Kidney (tissue), 14 donors: ENCODE measurements around the gene ARHGAP23. TPM values are rescaled to one million over a fixed set of nuclear protein-coding genes. Genes with fewer than 3 reads are reported as not detected.

Source experiments
- DNase-seq, 5 donors: peaks; one replicate each; pipeline ENCODE4 v3.0.0-alpha.2; 2013 to 2020
- FAIRE-seq: peaks from 2 replicates; lab custom pipeline; 2012; peaks lifted over from hg19 to GRCh38; lab: Jason Lieb, UNC
- H3K27ac ChIP-seq, 2 donors: one replicate each; pipeline ENCODE4 v1.7.0; 2013; ENCODE audit warnings: low read depth in 2 of 2, low read length in 2 of 2, inconsistent platforms in 1 of 2
- H3K27me3 ChIP-seq: one replicate; pipeline ENCODE4 v1.7.1; 2013; ENCODE audit warnings: low read length, inconsistent platforms; ENCODE audit not compliant: control insufficient read depth, insufficient read depth
- H3K36me3 ChIP-seq, 3 donors: one replicate each; pipeline versions ENCODE4 v1.7.0 to v1.7.1; 2013; ENCODE audit warnings: low read length in 3 of 3, control low read depth in 1 of 3, inconsistent platforms in 1 of 3; ENCODE audit not compliant: insufficient read depth in 3 of 3, control insufficient read depth in 2 of 3
- H3K4me1 ChIP-seq, 3 donors: one replicate each; pipeline versions ENCODE4 v1.7.0 to v1.7.1; 2013; ENCODE audit warnings: low read length in 3 of 3, inconsistent platforms in 1 of 3, low read depth in 1 of 3; ENCODE audit not compliant: control insufficient read depth in 2 of 3, insufficient read depth in 2 of 3
- H3K4me3 ChIP-seq, 3 donors: one replicate each; pipeline versions ENCODE4 v1.7.0 to v1.8.1; 2013; ENCODE audit warnings: low read length in 3 of 3, control low read depth in 1 of 3, inconsistent platforms in 1 of 3
- H3K9ac ChIP-seq, 3 donors: one replicate each; pipeline versions ENCODE4 v1.7.0 to v1.7.1; 2013; ENCODE audit warnings: low read length in 3 of 3, control low read depth in 1 of 3, inconsistent platforms in 1 of 3
- H3K9me3 ChIP-seq, 3 donors: one replicate each; pipeline versions ENCODE4 v1.7.0 to v1.7.1; 2013; ENCODE audit warnings: low read length in 3 of 3, control low read depth in 1 of 3, inconsistent platforms in 1 of 3; ENCODE audit not compliant: control insufficient read depth in 2 of 3, insufficient read depth in 1 of 3
- intact Hi-C: fragments of 100-400 bp; cut with DNase I; formaldehyde crosslinking; loops from one replicate; pipeline ENCODE4 v1.11.1; 2022
- polyA plus RNA-seq: library from polyadenylated mRNA; stranded (reverse); fragments of 350-450 nt; fragmentation: Illumina TruSeq; extraction: RNeasy Lipid Tissue Mini Kit (QIAGEN cat#74804); gene quantifications from one replicate; pipeline ENCODE4 v1.2.3, GENCODE V29; 2014; ENCODE audit warnings: low read depth, low replicate concordance; ENCODE audit not compliant: insufficient read depth
- total RNA-seq: library from RNA; stranded (reverse); fragmentation: NEBNext Ultra II Directional; extraction: Animal tissue kit (Norgen Biotek cat#: 25700); gene quantifications from one replicate; pipeline ENCODE4 v1.2.1, GENCODE V29; 2021
- TF ChIP-seq, protein P1 (sequence below): IDR thresholded peaks from 3 replicates; pipeline ENCODE4 v1.5.1; 2012; ENCODE audit warnings: mild to moderate bottlenecking, moderate library complexity, borderline replicate concordance; ENCODE audit not compliant: insufficient read depth; ENCODE audit errors: extremely low read depth
- donor health status: control.
- donor health status: control.
- donor health status: control.
- donor health status: control.
- donor health status: control.
- donor health status: DM: yes; HTN: yes; CAD: no.
- donor health status: Normal renal cell carcinoma (clear cell type).

ARHGAP23 gene
- total and polyA plus RNA-seq, 2 donors from 2014 or later: 7.6 to 53.8 TPM

DNA sequence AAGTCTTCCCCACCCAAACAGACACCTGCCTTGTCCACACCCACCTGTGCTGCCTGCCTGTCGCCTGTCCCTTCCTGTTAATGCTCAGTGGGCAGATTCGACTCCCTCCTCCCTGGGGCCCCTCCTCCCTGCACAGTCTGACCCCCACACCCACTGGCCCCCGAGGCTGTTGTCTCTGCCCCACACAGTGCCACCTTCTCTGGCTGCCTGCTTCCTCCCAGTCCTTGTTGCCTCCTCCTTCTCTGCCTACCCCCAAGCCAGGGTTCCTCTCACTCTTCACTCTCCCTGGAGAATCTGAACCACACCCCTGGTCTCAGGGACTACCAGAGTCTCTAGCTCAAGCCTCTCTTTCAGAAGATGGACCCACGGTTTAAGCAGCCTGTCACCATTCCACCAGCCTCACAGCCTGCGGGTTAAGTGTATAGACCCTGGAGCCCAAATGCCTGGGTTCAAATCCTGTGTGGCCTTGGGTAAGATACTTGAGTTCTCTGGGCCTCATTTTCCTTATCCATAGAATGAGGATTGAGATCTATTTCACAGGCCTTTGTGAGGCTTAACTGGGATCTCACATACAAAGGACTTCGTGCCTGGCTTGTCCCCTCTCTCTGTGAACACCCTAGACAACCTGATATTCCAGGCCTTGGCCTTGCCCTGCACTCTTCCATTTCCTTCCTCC lies 3.8 kb upstream of the ARHGAP23 start:
- no peaks in the 10 kb centered on the region for H3K9me3 ChIP-seq
- H3K4me1 ChIP-seq: peaks cover 0 to 10% (median 0%) of the 10 kb centered on the region in 3 donors
- DNase-seq (no peak), FAIRE-seq (no peak)
- no peak overlapping the region for H3K4me3 ChIP-seq
- H3K27ac ChIP-seq: peak overlapping the region in 1 of 2 donors; percentile 33
- TF ChIP-seq, protein P1, sequence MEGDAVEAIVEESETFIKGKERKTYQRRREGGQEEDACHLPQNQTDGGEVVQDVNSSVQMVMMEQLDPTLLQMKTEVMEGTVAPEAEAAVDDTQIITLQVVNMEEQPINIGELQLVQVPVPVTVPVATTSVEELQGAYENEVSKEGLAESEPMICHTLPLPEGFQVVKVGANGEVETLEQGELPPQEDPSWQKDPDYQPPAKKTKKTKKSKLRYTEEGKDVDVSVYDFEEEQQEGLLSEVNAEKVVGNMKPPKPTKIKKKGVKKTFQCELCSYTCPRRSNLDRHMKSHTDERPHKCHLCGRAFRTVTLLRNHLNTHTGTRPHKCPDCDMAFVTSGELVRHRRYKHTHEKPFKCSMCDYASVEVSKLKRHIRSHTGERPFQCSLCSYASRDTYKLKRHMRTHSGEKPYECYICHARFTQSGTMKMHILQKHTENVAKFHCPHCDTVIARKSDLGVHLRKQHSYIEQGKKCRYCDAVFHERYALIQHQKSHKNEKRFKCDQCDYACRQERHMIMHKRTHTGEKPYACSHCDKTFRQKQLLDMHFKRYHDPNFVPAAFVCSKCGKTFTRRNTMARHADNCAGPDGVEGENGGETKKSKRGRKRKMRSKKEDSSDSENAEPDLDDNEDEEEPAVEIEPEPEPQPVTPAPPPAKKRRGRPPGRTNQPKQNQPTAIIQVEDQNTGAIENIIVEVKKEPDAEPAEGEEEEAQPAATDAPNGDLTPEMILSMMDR: no peak
- no peak overlapping the region for H3K9ac ChIP-seq
- intact Hi-C loops: no loop called here
- no peaks in the 10 kb centered on the region for H3K36me3 ChIP-seq
- H3K27me3 ChIP-seq: no peaks in the 10 kb centered on the region

DNA sequence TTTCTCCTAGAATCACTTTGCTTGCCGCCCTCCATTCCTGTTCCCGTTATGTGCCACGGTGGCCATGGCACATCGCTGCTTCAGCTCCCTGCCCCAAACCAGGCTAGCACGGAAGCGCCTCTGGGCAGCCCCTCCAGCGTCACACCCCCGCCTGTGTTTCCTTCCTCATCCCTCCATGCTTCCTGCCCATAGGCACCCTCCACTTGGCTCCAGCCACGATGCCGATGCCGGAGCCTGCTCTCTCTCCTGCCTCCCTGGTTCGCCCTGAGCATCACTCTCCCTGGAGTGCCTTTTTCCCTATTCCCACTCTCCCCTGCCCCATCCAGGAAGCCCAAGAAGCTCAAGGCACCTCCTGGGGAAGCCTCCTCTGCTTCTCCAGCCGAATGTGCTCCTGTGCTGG lies 3.2 kb upstream of the ARHGAP23 start:
- TF ChIP-seq, protein P1: no peak
- H3K4me3 ChIP-seq: no peak overlapping the region
- no peaks in the 10 kb centered on the region for H3K36me3 ChIP-seq
- DNase-seq: no peak
- peaks cover 0 to 10% (median 0%) of the 10 kb centered on the region in 3 donors for H3K4me1 ChIP-seq
- H3K9me3 ChIP-seq: no peaks in the 10 kb centered on the region
- intact Hi-C loops: no loop called here
- no peak for FAIRE-seq
- no peaks in the 10 kb centered on the region for H3K27me3 ChIP-seq
- no peak overlapping the region for H3K9ac ChIP-seq
- peak overlapping the region in 1 of 2 donors; percentile 33 for H3K27ac ChIP-seq

DNA sequence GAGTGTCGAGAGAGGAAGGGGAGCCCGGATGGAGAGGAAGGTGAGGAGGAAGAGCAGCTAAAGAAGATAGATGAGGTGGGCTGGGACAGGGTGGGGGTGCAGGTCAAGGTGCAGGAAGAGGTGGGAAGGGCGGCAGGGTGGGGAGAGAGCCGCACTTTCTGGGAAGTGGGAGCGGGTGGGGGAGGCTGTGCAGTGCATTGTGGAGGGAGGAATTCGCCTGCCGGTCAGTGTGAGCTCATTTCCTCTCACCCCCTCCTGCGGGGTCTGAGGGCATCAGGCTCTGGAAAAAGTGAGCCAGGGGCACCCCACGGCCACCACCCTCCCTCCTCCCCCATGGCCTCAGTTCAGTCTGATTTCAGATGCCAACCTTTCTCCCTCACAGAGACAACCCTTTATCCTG lies 2.5 kb upstream of the ARHGAP23 start:
- H3K4me1 ChIP-seq: peaks cover 0 to 10% (median 0%) of the 10 kb centered on the region in 3 donors
- no peaks in the 10 kb centered on the region for H3K27me3 ChIP-seq
- intact Hi-C loops: no loop called here
- H3K4me3 ChIP-seq: no peak overlapping the region
- H3K36me3 ChIP-seq: no peaks in the 10 kb centered on the region
- H3K9me3 ChIP-seq: no peaks in the 10 kb centered on the region
- DNase-seq (peak in 1 of 5 donors; percentile 55), FAIRE-seq (no peak)
- no peak overlapping the region for H3K9ac ChIP-seq
- TF ChIP-seq, protein P1: no peak
- peak overlapping the region; percentile 33 to 64 for H3K27ac ChIP-seq
